Left colon (tissue), 2 donors: ENCODE data around the gene MTUS2. TPM values are rescaled to one million over a fixed set of nuclear protein-coding genes. Genes with fewer than 3 reads are reported as not detected.

ENCODE experiments used
- ATAC-seq: fragments of 200-7000 bp; cut with Tn5 transposase; one replicate; pipeline ENCODE4 v1.9.1; 2020; ENCODE audit warnings: mild to moderate bottlenecking, moderate library complexity
- DNase-seq, 2 donors: peaks; one replicate each; pipeline ENCODE4 v3.0.0-alpha.2; 2020
- intact Hi-C, 2 donors: fragments of 100-400 bp; cut with DNase I in 1 of 2; cut with micrococcal nuclease in 1 of 2; formaldehyde crosslinking; loops; one replicate each; pipeline versions ENCODE4 v1.11.2 to v1.14.0; 2022; cut with DNase I, micrococcal nuclease
- total RNA-seq, 2 donors: library from RNA; stranded (reverse); fragmentation: NEBNext Ultra II Directional; extraction: Animal tissue kit (Norgen Biotek cat#: 25700); gene quantifications; one replicate each; pipeline ENCODE4 v1.2.1, GENCODE V29; 2021
- donor health status: DM: no; HTN: no; CAD: no.
- donor health status: DM: yes; HTN: yes; CAD: no.

MTUS2 gene
- total RNA-seq, 2 donors from 2014 or later, result 0.15 to 0.25 TPM

GRCh38 chr13:29005035-29005762, 185.1 kb downstream of the MTUS2 start:
- ATAC-seq (no peak), DNase-seq (no peak)
- intact Hi-C loops, result no loop called here

- ATAC-seq (no peak), DNase-seq (no peak)
- intact Hi-C loops, result no loop called here
Measured at GRCh38 chr13:29005763-29006120, 185.6 kb downstream of the MTUS2 start.

GRCh38 chr13:29006359-29006850, 186.3 kb downstream of the MTUS2 start:
- no peak for DNase-seq
- no peak for ATAC-seq
- intact Hi-C loops, result no loop called here

- ATAC-seq, result no peak
- intact Hi-C loops, result no loop called here
- DNase-seq, result no peak
Measured at GRCh38 chr13:29008296-29008695, 188.2 kb downstream of the MTUS2 start.

GRCh38 chr13:29020314-29020713, 200.2 kb downstream of the MTUS2 start:
- no peak for DNase-seq
- no peak for ATAC-seq
- intact Hi-C loops, result no loop called here

GRCh38 chr13:29021311-29021710, 201.2 kb downstream of the MTUS2 start:
- intact Hi-C loops, result no loop called here
- DNase-seq, result no peak
- ATAC-seq, result no peak

- ATAC-seq, result no peak
- intact Hi-C loops, result no loop called here
Measured at GRCh38 chr13:29021717-29022116, 201.6 kb downstream of the MTUS2 start.

GRCh38 chr13:29022410-29022809, 202.3 kb downstream of the MTUS2 start:
- intact Hi-C loops, result no loop called here
- DNase-seq (no peak), ATAC-seq (no peak)

More at GRCh38 chr13:29021717-29022116, 201.6 kb downstream of the MTUS2 start:
- DNase-seq, result no peak

- intact Hi-C loops, result no loop called here
- DNase-seq (no peak), ATAC-seq (no peak)
Measured at GRCh38 chr13:29022968-29023367, 202.8 kb downstream of the MTUS2 start.

- ATAC-seq, result no peak
- intact Hi-C loops, result no loop called here
- no peak for DNase-seq
Measured at GRCh38 chr13:29024783-29025182, 204.6 kb downstream of the MTUS2 start.

- intact Hi-C loops, result no loop called here
- ATAC-seq (no peak), DNase-seq (no peak)
Measured at GRCh38 chr13:29028868-29029267, 208.7 kb downstream of the MTUS2 start.

- ATAC-seq (no peak), DNase-seq (no peak)
- intact Hi-C loops, result no loop called here
Measured at GRCh38 chr13:29038700-29039099, 218.6 kb downstream of the MTUS2 start.

GRCh38 chr13:29039212-29039611, 219.1 kb downstream of the MTUS2 start:
- intact Hi-C loops, result no loop called here
- DNase-seq, result no peak
- no peak for ATAC-seq

- intact Hi-C loops, result no loop called here
- DNase-seq (no peak), ATAC-seq (no peak)
Measured at GRCh38 chr13:29046588-29046987, 226.4 kb downstream of the MTUS2 start.

- ATAC-seq (no peak), DNase-seq (no peak)
- intact Hi-C loops, result no loop called here
Measured at GRCh38 chr13:29049524-29049923, 229.4 kb downstream of the MTUS2 start.

GRCh38 chr13:29050719-29051118, 230.6 kb downstream of the MTUS2 start:
- ATAC-seq, result no peak
- intact Hi-C loops, result no loop called here

GRCh38 chr13:29059800-29060199, 239.7 kb downstream of the MTUS2 start:
- DNase-seq (no peak), ATAC-seq (no peak)
- intact Hi-C loops, result no loop called here

More at GRCh38 chr13:29050719-29051118, 230.6 kb downstream of the MTUS2 start:
- DNase-seq, result no peak

GRCh38 chr13:29065142-29065541, 245.0 kb downstream of the MTUS2 start:
- no peak for DNase-seq
- ATAC-seq, result no peak
- intact Hi-C loops, result no loop called here

- DNase-seq (no peak), ATAC-seq (no peak)
- intact Hi-C loops, result no loop called here
Measured at GRCh38 chr13:29067306-29067945, 247.3 kb downstream of the MTUS2 start.

GRCh38 chr13:29073755-29074154, 253.6 kb downstream of the MTUS2 start:
- ATAC-seq (no peak), DNase-seq (no peak)
- intact Hi-C loops, result no loop called here
